Spleen (tissue), 11 donors: Measurements from ENCODE around the gene CCDC180. TPM values are rescaled to one million over a fixed set of nuclear protein-coding genes. Genes with fewer than 3 reads are reported as not detected.

Experiments
- DNase-seq: peaks from one replicate; pipeline ENCODE4 v3.0.0-alpha.2; 2020
- H3K27ac ChIP-seq, 8 donors: fragments of 200-600 bp; sonication (generic) in 7 of 8; 1 replicate in 4 of 8; 2 replicates in 4 of 8; pipeline versions ENCODE4 v1.5.0 to v1.8.0; 2016 to 2021; ENCODE audit warnings: inconsistent platforms in 4 of 8, mild to moderate bottlenecking in 4 of 8, moderate library complexity in 1 of 8
- H3K27me3 ChIP-seq, 7 donors: fragments of 200-600 bp; sonication (generic) in 6 of 7; replicated peaks in 1 of 7; 1 replicate in 4 of 7; 2 replicates in 3 of 7; pipeline versions ENCODE4 v1.5.0 to v1.8.0; 2016 to 2021; ENCODE audit warnings: inconsistent platforms in 3 of 7, mild to moderate bottlenecking in 1 of 7
- H3K36me3 ChIP-seq, 6 donors: fragments of 200-600 bp; sonication (generic) in 5 of 6; 1 replicate in 4 of 6; 2 replicates in 2 of 6; pipeline versions ENCODE4 v1.5.0 to v1.8.0; 2016 to 2021; ENCODE audit warnings: inconsistent platforms in 2 of 6
- H3K4me1 ChIP-seq, 6 donors: fragments of 200-600 bp; sonication (generic) in 5 of 6; 1 replicate in 3 of 6; 2 replicates in 3 of 6; pipeline versions ENCODE4 v1.5.0 to v1.8.0; 2016 to 2021; ENCODE audit warnings: inconsistent platforms in 3 of 6
- H3K4me3 ChIP-seq, 8 donors: fragments of 200-600 bp; sonication (generic) in 7 of 8; 1 replicate in 4 of 8; 2 replicates in 4 of 8; pipeline versions ENCODE4 v1.5.0 to v1.8.0; 2016 to 2021; ENCODE audit warnings: inconsistent platforms in 4 of 8, mild to moderate bottlenecking in 4 of 8, moderate library complexity in 2 of 8
- H3K9me3 ChIP-seq, 8 donors: fragments of 200-600 bp; sonication (generic) in 7 of 8; 1 replicate in 4 of 8; 2 replicates in 4 of 8; pipeline versions ENCODE4 v1.5.0 to v1.8.0; 2016 to 2021; ENCODE audit warnings: inconsistent platforms in 4 of 8
- POLR2A ChIP-seq, 3 donors: fragments of 450-650 bp; IDR thresholded peaks; one replicate each; pipeline ENCODE4 v1.5.1; 2017; ENCODE audit warnings: antibody characterized with exemption in 3 of 3, mild to moderate bottlenecking in 1 of 3
- POLR2AphosphoS5 ChIP-seq, 3 donors: sonication (generic); formaldehyde crosslinking; IDR thresholded peaks; one replicate each; pipeline ENCODE4 v1.5.1; 2017; ENCODE audit warnings: antibody characterized with exemption in 3 of 3
- WGBS, 5 donors: extraction: QIAGEN DNeasy Blood & Tissue Kit in 3 of 5; methylation state at CpG; one replicate each; pipeline versions ENCODE4 v1.1.5 to v1.1.7; 2013 to 2018; 5-methylcytosine and 5-hydroxymethylcytosine counted together
- intact Hi-C: fragments of 100-400 bp; cut with DNase I; formaldehyde crosslinking; loops from one replicate; pipeline ENCODE4 v1.15.0; 2023; ENCODE audit warnings: low total_unique reads
- polyA plus RNA-seq, 3 donors: library from polyadenylated mRNA; stranded (reverse); fragments of 200-250 nt; gene quantifications; one replicate each; pipeline ENCODE4 v1.2.1, GENCODE V29; 2013
- small RNA-seq, 4 donors: library from RNA; depleted of rRNA; stranded (forward); fragments of <200 nt; gene quantifications; one replicate each; pipeline ENCODE3, GENCODE V24; 2016
- total RNA-seq, 7 donors: library from RNA; depleted of rRNA in 3 of 7; stranded (reverse); fragments of >200 nt in 3 of 7; fragmentation: NEBNext Ultra II Directional in 4 of 7; extraction: Animal tissue kit (Norgen Biotek cat#: 25700) in 4 of 7; gene quantifications; one replicate each; pipeline versions ENCODE4 v1.1.0 to v1.2.1, GENCODE V29; 2016 to 2021
- TF ChIP-seq, protein P1 (sequence below), 11 experiments: fragments of 200-600 bp in 7 of 11; fragments of 450-650 bp in 4 of 11; sonication (generic) in 4 of 11; IDR thresholded peaks in 8 of 11; conservative IDR thresholded peaks in 3 of 11; 1 replicate in 7 of 11; 2 replicates in 4 of 11; pipeline versions ENCODE4 v1.4.0 to v1.8.0; 2016 to 2021; ENCODE audit warnings: antibody characterized with exemption in 11 of 11, inconsistent platforms in 4 of 11, mild to moderate bottlenecking in 1 of 11
- donor health status: healthy with polysubstance abuse.
- donor health status: DM: no; HTN: no; CAD: no; lungs with moderate emphysema.
- donor health status: DM: no; HTN: no; CAD: no.
- donor health status: Bipolar disorder and iron deficiency.
- donor health status: healthy.
- donor health status: DM: no; HTN: no; CAD: no.
- donor health status: DM: yes; HTN: yes; CAD: no.

The CCDC180 gene
- total and polyA plus RNA-seq, 10 donors: 3.3 to 14.7 (median 7.3) TPM

DNA sequence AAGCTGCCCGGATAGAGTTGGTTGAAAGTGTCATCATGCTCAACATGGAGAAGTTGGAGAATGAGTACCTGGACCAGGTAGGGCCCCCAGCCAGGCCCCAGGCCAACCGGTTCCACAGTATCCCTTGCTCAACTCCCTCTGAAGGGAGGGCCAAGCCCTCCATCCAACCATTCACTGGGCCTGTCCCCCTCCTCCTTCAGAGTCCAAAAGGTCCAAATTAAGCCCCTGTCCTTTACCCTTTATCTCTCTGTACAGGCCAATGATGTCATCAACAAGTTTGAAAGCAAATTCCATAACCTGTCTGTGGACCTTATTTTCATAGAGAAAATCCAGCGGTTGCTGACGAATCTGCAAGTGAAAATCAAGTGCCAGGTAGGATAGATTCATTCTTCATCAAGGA is 47.2 kb downstream of the CCDC180 start:
- no peak for DNase-seq
- no peak overlapping the region for H3K4me3 ChIP-seq
- no peaks in the 10 kb centered on the region for H3K27me3 ChIP-seq
- no peaks in the 10 kb centered on the region for H3K9me3 ChIP-seq
- H3K27ac ChIP-seq: no peak overlapping the region
- H3K36me3 ChIP-seq: peaks cover 0 to 53% (median 7%) of the 10 kb centered on the region in 6 donors
- no peaks in the 10 kb centered on the region for H3K4me1 ChIP-seq
- intact Hi-C loops: no loop called here
- TF ChIP-seq, protein P1, sequence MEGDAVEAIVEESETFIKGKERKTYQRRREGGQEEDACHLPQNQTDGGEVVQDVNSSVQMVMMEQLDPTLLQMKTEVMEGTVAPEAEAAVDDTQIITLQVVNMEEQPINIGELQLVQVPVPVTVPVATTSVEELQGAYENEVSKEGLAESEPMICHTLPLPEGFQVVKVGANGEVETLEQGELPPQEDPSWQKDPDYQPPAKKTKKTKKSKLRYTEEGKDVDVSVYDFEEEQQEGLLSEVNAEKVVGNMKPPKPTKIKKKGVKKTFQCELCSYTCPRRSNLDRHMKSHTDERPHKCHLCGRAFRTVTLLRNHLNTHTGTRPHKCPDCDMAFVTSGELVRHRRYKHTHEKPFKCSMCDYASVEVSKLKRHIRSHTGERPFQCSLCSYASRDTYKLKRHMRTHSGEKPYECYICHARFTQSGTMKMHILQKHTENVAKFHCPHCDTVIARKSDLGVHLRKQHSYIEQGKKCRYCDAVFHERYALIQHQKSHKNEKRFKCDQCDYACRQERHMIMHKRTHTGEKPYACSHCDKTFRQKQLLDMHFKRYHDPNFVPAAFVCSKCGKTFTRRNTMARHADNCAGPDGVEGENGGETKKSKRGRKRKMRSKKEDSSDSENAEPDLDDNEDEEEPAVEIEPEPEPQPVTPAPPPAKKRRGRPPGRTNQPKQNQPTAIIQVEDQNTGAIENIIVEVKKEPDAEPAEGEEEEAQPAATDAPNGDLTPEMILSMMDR (IDR thresholded peaks at IDR 0.05 in 8 of 11, conservative IDR thresholded peaks at IDR 0.05 in 3 of 11): no peak
- no peak for TF ChIP-seq POLR2AphosphoS5 (IDR thresholded peaks at IDR 0.05)
- no peak for TF ChIP-seq POLR2A (IDR thresholded peaks at IDR 0.05)
- 93 to 98% (median 95%) methylated on average over 4 of the region's 4 CpGs for WGBS, 5 donors

DNA sequence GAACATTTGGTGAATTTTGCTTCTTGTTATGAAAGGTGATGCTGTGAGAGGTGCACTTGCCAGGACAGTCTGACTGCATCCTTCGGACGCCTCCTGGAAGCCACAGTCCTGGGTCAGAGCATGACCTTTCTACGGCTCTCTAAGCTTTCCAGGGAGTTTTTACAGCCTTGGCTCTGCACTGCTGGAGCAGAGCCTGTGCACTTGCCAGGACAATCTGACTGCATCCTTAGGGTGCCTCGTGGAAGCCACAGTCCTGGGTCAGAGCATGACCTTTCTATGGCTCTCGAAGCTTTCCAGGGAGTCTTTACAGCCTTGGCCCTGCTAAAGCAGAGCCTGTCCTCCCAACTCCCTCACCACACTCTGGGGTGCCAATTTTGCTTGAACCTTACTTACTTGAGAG is 49.6 kb downstream of the CCDC180 start:
- H3K36me3 ChIP-seq: peaks cover 0 to 69% (median 7%) of the 10 kb centered on the region in 6 donors
- H3K27me3 ChIP-seq: no peaks in the 10 kb centered on the region
- TF ChIP-seq POLR2A (IDR thresholded peaks at IDR 0.05) (no peak), POLR2AphosphoS5 (IDR thresholded peaks at IDR 0.05) (no peak)
- TF ChIP-seq, protein P1 (IDR thresholded peaks at IDR 0.05 in 8 of 11, conservative IDR thresholded peaks at IDR 0.05 in 3 of 11): no peak
- no peak overlapping the region for H3K27ac ChIP-seq
- H3K9me3 ChIP-seq: no peaks in the 10 kb centered on the region
- no peaks in the 10 kb centered on the region for H3K4me1 ChIP-seq
- 60 to 86% (median 76%) methylated on average over 5 of the region's 5 CpGs for WGBS, 5 donors
- no peak overlapping the region for H3K4me3 ChIP-seq
- DNase-seq: no peak
- intact Hi-C loops: no loop called here

Small RNA genes lying within 50 kb of the gene (small RNA-seq; reads per million reads assigned to genes)
- 0 reads per million in 4 donors for gene AL512590.2
- 0 reads per million in 4 donors for gene CCDC180

Other genes with a start within 250 kb of the CCDC180 start
- 10 to 100 TPM; 12.0 to 18.7 (median 15.6) TPM for gene TDRD7, start 104.4 kb downstream of the CCDC180 start, total RNA-seq
- 1 to 10 TPM; 6.4 to 9.5 (median 7.4) TPM for gene TDRD7, start 104.4 kb downstream of the CCDC180 start, polyA plus RNA-seq
- gene TMOD1, start 194.0 kb downstream of the CCDC180 start, total RNA-seq: 1 to 10 TPM; 1.6 to 5.8 (median 2.4) TPM
- gene TMOD1, start 194.0 kb downstream of the CCDC180 start, polyA plus RNA-seq: 1 to 10 TPM; 2.4 to 4.0 (median 3.1) TPM